IMR-90 (cell line): Measurements from ENCODE around the gene DNAJC4. TPM values are rescaled to one million over a fixed set of nuclear protein-coding genes. Genes with fewer than 3 reads are reported as not detected.

Experiments
- ATAC-seq: fragments of 200-7000 bp; cut with Tn5 transposase; 2 replicates; pipeline ENCODE4 v1.9.1; 2020; ENCODE audit warnings: low read depth, mild to moderate bottlenecking, moderate library complexity
- BruUV-seq: library from RNA; stranded (reverse); fragments of 400-500 nt; replicated peaks from 2 replicates; lab custom pipeline; 2021; lab: Mats Ljungman, UMichigan
- CTCF ChIA-PET: fragments of 300-600 bp; formaldehyde crosslinking; extraction: SDS; loops from one replicate; lab custom pipeline; 2021; ENCODE audit warnings: antibody characterized with exemption; lab: Yijun Ruan, JAX
- POLR2A ChIA-PET: fragments of 300-600 bp; sonication (Branson Sonifier 250); formaldehyde crosslinking; loops from one replicate; lab custom pipeline; 2022; ENCODE audit warnings: antibody characterized with exemption; ENCODE audit not compliant: unreplicated experiment; lab: Charles Lee
- DNase-seq: peaks from one replicate; pipeline ENCODE4 v3.0.0; 2013
- H2AFZ ChIP-seq: replicated peaks from 2 replicates; pipeline ENCODE3; 2013; ENCODE audit warnings: low read length, mild to moderate bottlenecking; ENCODE audit not compliant: poor library complexity
- H2AK5ac ChIP-seq: 2 replicates; pipeline ENCODE4 v1.6.1; 2013; ENCODE audit warnings: low read depth, low read length, inconsistent platforms
- H2AK9ac ChIP-seq: replicated peaks from 2 replicates; pipeline ENCODE3; 2013; ENCODE audit warnings: mild to moderate bottlenecking, low read depth, low read length, moderate library complexity; ENCODE audit not compliant: poor library complexity
- H2BK120ac ChIP-seq: 2 replicates; pipeline ENCODE4 v1.6.1; 2013; ENCODE audit warnings: low read depth, low read length, inconsistent platforms
- H2BK15ac ChIP-seq: 3 replicates; pipeline ENCODE4 v1.6.1; 2013; ENCODE audit warnings: low read depth, low read length, inconsistent platforms
- H2BK20ac ChIP-seq: 2 replicates; pipeline ENCODE4 v1.6.1; 2013; ENCODE audit warnings: low read depth, mild to moderate bottlenecking, inconsistent platforms, low read length, moderate library complexity
- H2BK5ac ChIP-seq: 2 replicates; pipeline ENCODE4 v1.6.1; 2013; ENCODE audit warnings: mild to moderate bottlenecking, low read depth, low read length, inconsistent platforms; ENCODE audit not compliant: poor library complexity, severe bottlenecking
- H3K14ac ChIP-seq: replicated peaks from 2 replicates; pipeline ENCODE4 v1.6.1; 2013; ENCODE audit warnings: low read depth, low read length, inconsistent platforms
- H3K18ac ChIP-seq: 2 replicates; pipeline ENCODE4 v1.6.1; 2013; ENCODE audit warnings: low read depth, low read length, control low read depth
- H3K23ac ChIP-seq: 2 replicates; pipeline ENCODE4 v1.6.1; 2013; ENCODE audit warnings: low read depth, low read length, inconsistent platforms
- H3K27ac ChIP-seq: 2 replicates; pipeline ENCODE4 v1.5.1; 2013; ENCODE audit warnings: mild to moderate bottlenecking, control low read depth, low read length; ENCODE audit not compliant: insufficient read depth
- H3K27me3 ChIP-seq: 2 replicates; pipeline ENCODE4 v1.6.1; 2013; ENCODE audit warnings: low read length; ENCODE audit not compliant: control insufficient read depth, insufficient read depth
- H3K36me3 ChIP-seq: 2 replicates; pipeline ENCODE4 v1.6.1; 2013; ENCODE audit warnings: low read length, mixed read lengths; ENCODE audit not compliant: control insufficient read depth, insufficient read depth
- H3K4ac ChIP-seq: 2 replicates; pipeline ENCODE4 v1.6.1; 2013; ENCODE audit warnings: low read depth, low read length, inconsistent platforms
- H3K4me1 ChIP-seq: 2 replicates; pipeline ENCODE4 v1.6.1; 2013; ENCODE audit warnings: low read length, mixed read lengths; ENCODE audit not compliant: control insufficient read depth, insufficient read depth
- H3K4me2 ChIP-seq: 2 replicates; pipeline ENCODE4 v1.6.1; 2013; ENCODE audit warnings: low read depth, mild to moderate bottlenecking, control low read depth, low read length, moderate library complexity
- H3K4me3 ChIP-seq: 2 replicates; pipeline ENCODE4 v1.5.1; 2013; ENCODE audit warnings: low read depth, mild to moderate bottlenecking, control low read depth, low read length, moderate library complexity; ENCODE audit not compliant: insufficient read depth
- H3K56ac ChIP-seq: 2 replicates; pipeline ENCODE4 v1.6.1; 2013; ENCODE audit warnings: low read length, inconsistent platforms; ENCODE audit not compliant: insufficient read depth; ENCODE audit errors: extremely low read depth
- H3K79me1 ChIP-seq, 2 experiments: 2 replicates each; pipeline ENCODE4 v1.6.1; 2013; ENCODE audit warnings: low read length in 2 of 2, inconsistent platforms in 1 of 2, low read depth in 1 of 2
- H3K9ac ChIP-seq: 2 replicates; pipeline ENCODE4 v1.6.1; 2013; ENCODE audit warnings: low read depth, low read length, control low read depth
- H3K9me1 ChIP-seq: 2 replicates; pipeline ENCODE4 v1.6.1; 2013; ENCODE audit warnings: low read length, inconsistent platforms; ENCODE audit not compliant: insufficient read depth
- H3K9me3 ChIP-seq: 2 replicates; pipeline ENCODE4 v1.6.1; 2013; ENCODE audit warnings: low read length; ENCODE audit not compliant: control insufficient read depth, insufficient read depth
- H4K20me1 ChIP-seq: 2 replicates; pipeline ENCODE4 v1.6.1; 2013; ENCODE audit warnings: low read length, inconsistent platforms; ENCODE audit not compliant: insufficient read depth
- H4K5ac ChIP-seq: 2 replicates; pipeline ENCODE4 v1.6.1; 2013; ENCODE audit warnings: mild to moderate bottlenecking, low read depth, low read length, control low read depth
- H4K8ac ChIP-seq, 2 experiments: 2 replicates each; pipeline ENCODE4 v1.6.1; 2013; ENCODE audit warnings: low read depth in 2 of 2, low read length in 2 of 2, control low read depth in 1 of 2, inconsistent platforms in 1 of 2
- H4K91ac ChIP-seq: 2 replicates; pipeline ENCODE4 v1.6.1; 2013; ENCODE audit warnings: low read depth, low read length, inconsistent platforms; ENCODE audit not compliant: insufficient read depth
- RAD21 ChIP-seq: IDR thresholded peaks from 2 replicates; pipeline ENCODE4 v1.6.1; 2012; ENCODE audit warnings: low read length, improper control_type of control experiment
- RCOR1 ChIP-seq: IDR thresholded peaks from 2 replicates; pipeline ENCODE4 v1.6.1; 2012; ENCODE audit warnings: mild to moderate bottlenecking, low read length, improper control_type of control experiment; ENCODE audit not compliant: insufficient replicate concordance
- WGBS, 2 experiments: methylation state at CpG; one replicate each; pipeline versions ENCODE4 v1.1.5 to v1.1.7; 2013; ENCODE audit warnings: missing lambda C conversion rate in 2 of 2; ENCODE audit not compliant: insufficient read length in 1 of 2; ENCODE audit errors: extremely low coverage in 2 of 2; 5-methylcytosine and 5-hydroxymethylcytosine counted together
- dilution Hi-C: fragments of 300-500 bp; cut with HindIII; formaldehyde crosslinking; loops from one replicate; pipeline ENCODE4 v1.14.3; 2018; ENCODE audit warnings: low sequenced_read_pairs; ENCODE audit not compliant: unreplicated experiment
- in situ Hi-C: fragments of 300-500 bp; cut with MboI; formaldehyde crosslinking; loops from 3 replicates; pipeline ENCODE4 v1.14.3; 2019; ENCODE audit warnings: low sequenced_read_pairs, inconsistent platforms, mixed read lengths
- intact Hi-C: fragments of 100-400 bp; cut with micrococcal nuclease; formaldehyde crosslinking; loops from 2 replicates; pipeline ENCODE4 v1.10.0; 2022
- polyA plus RNA-seq, 3 experiments: library from polyadenylated mRNA; depleted of rRNA; stranded (reverse); fragments of >200 nt; gene quantifications; 2 replicates each; pipeline ENCODE4 v1.2.3, GENCODE V29; 2012; ENCODE audit warnings: low replicate concordance in 1 of 3
- total RNA-seq: library from RNA; depleted of rRNA; stranded (reverse); fragments of >200 nt; gene quantifications from 2 replicates; pipeline ENCODE4 v1.2.3, GENCODE V29; 2012

DNAJC4 gene
- total and polyA plus RNA-seq, 2 of the 4 experiments (the other 2 are of a cell fraction): 2.2 to 22.8 TPM

DNA sequence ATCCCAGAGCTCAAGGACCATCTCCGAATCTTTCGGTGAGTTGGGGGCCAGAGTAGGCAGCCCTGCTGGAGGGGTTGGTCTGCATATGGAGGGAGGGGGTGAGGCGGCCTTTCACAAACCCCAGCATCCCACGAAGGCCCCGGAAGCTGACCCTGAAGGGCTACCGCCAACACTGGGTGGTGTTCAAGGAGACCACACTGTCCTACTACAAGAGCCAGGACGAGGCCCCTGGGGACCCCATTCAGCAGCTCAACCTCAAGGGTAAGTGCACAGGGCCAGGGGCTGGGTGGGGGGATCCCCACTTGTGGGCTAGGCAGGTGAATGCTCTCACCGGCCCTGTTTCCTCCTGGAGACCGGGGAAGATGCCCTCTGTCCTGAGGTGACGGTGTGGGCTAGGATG is 10.6 kb upstream of the DNAJC4 start:
- no peak overlapping the region for H2BK120ac ChIP-seq
- dilution Hi-C loops (no loop called here), in situ Hi-C loops (no loop called here), intact Hi-C loops (no loop called here)
- H3K27me3 ChIP-seq: no peaks in the 10 kb centered on the region
- H3K56ac ChIP-seq: no peak overlapping the region
- no peak overlapping the region for H4K8ac ChIP-seq
- no CpG with 5 or more reads among the region's 10 CpGs for WGBS, 2 experiments
- no peak overlapping the region for H2BK15ac ChIP-seq
- H3K79me1 ChIP-seq: peaks cover 5 to 11% of the 10 kb centered on the region in 2 experiments; a peak in 2 of 4 replicates
- H4K5ac ChIP-seq: no peak overlapping the region
- no peak overlapping the region for H3K4me3 ChIP-seq
- no peak overlapping the region for H2AK9ac ChIP-seq
- no peak for TF ChIP-seq RCOR1
- no peak for TF ChIP-seq RAD21
- H3K36me3 ChIP-seq: peaks cover 5% of the 10 kb centered on the region
- no peak overlapping the region for H3K27ac ChIP-seq
- no peak for ATAC-seq
- no peak overlapping the region for H2AK5ac ChIP-seq
- no peak overlapping the region for H2BK20ac ChIP-seq
- no peaks in the 10 kb centered on the region for H4K20me1 ChIP-seq
- H3K9me1 ChIP-seq: 0 out of 2 replicates have a peak, but pooled peaks cover 8% of the 10 kb centered on the region
- H3K4me2 ChIP-seq: no peak overlapping the region
- ChIA-PET CTCF (no interaction called here), POLR2A (no interaction called here)
- H3K18ac ChIP-seq: no peak overlapping the region
- no TSS peak for BruUV-seq
- no peak overlapping the region for H3K14ac ChIP-seq
- H3K4ac ChIP-seq: no peak overlapping the region
- DNase-seq: no peak
- H2BK5ac ChIP-seq: no peak overlapping the region
- no peak overlapping the region for H3K23ac ChIP-seq
- no peaks in the 10 kb centered on the region for H3K9me3 ChIP-seq
- H3K9ac ChIP-seq: no peak overlapping the region
- no peak overlapping the region for H2AFZ ChIP-seq
- H4K91ac ChIP-seq: no peak overlapping the region
- no peaks in the 10 kb centered on the region for H3K4me1 ChIP-seq
